GM12878 (cell line): ENCODE measurements around the gene EPO. TPM values are rescaled to one million over a fixed set of nuclear protein-coding genes. Genes with fewer than 3 reads are reported as not detected.
A peak's percentile ranks its signal among the peaks of the same experiment; 100 is the strongest.

Experiments
- BACH1 ChIP-seq: fragments of 450-650 bp; IDR thresholded peaks from 2 replicates; pipeline ENCODE4 v1.6.1; 2017; ENCODE audit warnings: mild to moderate bottlenecking, borderline replicate concordance
- BCL3 ChIP-seq: IDR thresholded peaks from 2 replicates; pipeline ENCODE4 v1.6.1; 2011; ENCODE audit warnings: borderline replicate concordance, low read depth, mild to moderate bottlenecking, moderate library complexity, low read length; ENCODE audit not compliant: insufficient read depth, poor library complexity, severe bottlenecking
- CBX3 ChIP-seq: fragments of 200-600 bp; sonication (generic); IDR thresholded peaks from 2 replicates; pipeline ENCODE4 v1.6.1; 2016; ENCODE audit warnings: low read depth, borderline replicate concordance
- CHD2 ChIP-seq: IDR thresholded peaks from 2 replicates; pipeline ENCODE4 v1.6.1; 2011; ENCODE audit warnings: low read depth, low read length, improper control_type of control experiment, borderline replicate concordance
- EED ChIP-seq: sonication (generic); IDR thresholded peaks from 2 replicates; pipeline ENCODE4 v1.6.1; 2016; ENCODE audit warnings: antibody characterized with exemption, low read depth
- HDAC6 ChIP-seq: fragments of 200-600 bp; sonication (generic); IDR thresholded peaks from one replicate; pipeline ENCODE4 v1.8.0; 2017; ENCODE audit warnings: antibody characterized with exemption; ENCODE audit not compliant: unreplicated experiment
- MLLT1 ChIP-seq: fragments of 450-650 bp; IDR thresholded peaks from 2 replicates; pipeline ENCODE4 v1.6.1; 2016; ENCODE audit warnings: mild to moderate bottlenecking
- RELB ChIP-seq: fragments of 450-650 bp; IDR thresholded peaks from 2 replicates; pipeline ENCODE4 v1.6.1; 2017; ENCODE audit warnings: low read depth, mild to moderate bottlenecking, moderate library complexity
- SUPT20H ChIP-seq: IDR thresholded peaks from 2 replicates; pipeline ENCODE4 v1.6.1; 2011; ENCODE audit warnings: low read depth, mild to moderate bottlenecking, low read length, moderate library complexity, borderline replicate concordance; ENCODE audit not compliant: control insufficient read depth
- TAF1 ChIP-seq: IDR thresholded peaks from 2 replicates; pipeline ENCODE4 v1.6.1; 2011; ENCODE audit warnings: mild to moderate bottlenecking, low read depth, low read length, borderline replicate concordance
- WRNIP1 ChIP-seq: IDR thresholded peaks from 2 replicates; pipeline ENCODE4 v1.6.1; 2011; ENCODE audit warnings: low read depth, low read length, improper control_type of control experiment, borderline replicate concordance
- polyA plus RNA-seq, 11 experiments: library from polyadenylated mRNA; depleted of rRNA in 4 of 11; unstranded in 6 of 11; stranded (reverse) in 5 of 11; fragments of >200 nt; fragmentation: Nextera tagmentation in 4 of 11; fragmentation: Illumina TruSeq in 1 of 11; extraction: Ambion mirVana in 4 of 11; extraction: Trizol in 1 of 11; gene quantifications; 1 replicate in 1 of 11; 2 replicates in 10 of 11; pipeline versions ENCODE4 v1.2.1 to v1.2.3, GENCODE V29; 2011 to 2016; ENCODE audit warnings: inconsistent platforms in 2 of 11, missing spikeins in 2 of 11, low read depth in 1 of 11
- total RNA-seq, 4 experiments: library from RNA; depleted of rRNA in 3 of 4; stranded (reverse); fragments of >200 nt in 3 of 4; fragmentation: Illumina TruSeq in 1 of 4; extraction: Trizol in 1 of 4; gene quantifications; 2 replicates each; pipeline versions ENCODE4 v1.2.1 to v1.2.3, GENCODE V29; 2013 to 2021

The EPO gene
- total and polyA plus RNA-seq, 10 of the 15 experiments (the other 5 are each of a cell fraction or from before 2014, with no cell fraction given) = 0.06 to 0.19 TPM; not detected in 8

GRCh38 chr7:100675581-100676350 lies 44.5 kb upstream of the EPO start (continued):
- no peak for TF ChIP-seq WRNIP1
- TF ChIP-seq CHD2 = 0 out of 2 replicates have a peak, but pooled peaks have one; percentile 19
- no peak for TF ChIP-seq RELB
- TF ChIP-seq MLLT1 = no peak
- TF ChIP-seq SUPT20H = no peak
- peak; percentile 34; the same call in 1 of the 2 replicates for TF ChIP-seq BACH1
- TF ChIP-seq TAF1 = no peak
- TF ChIP-seq BCL3 = peak; percentile 31
- TF ChIP-seq HDAC6 = no peak
- TF ChIP-seq CBX3 = no peak
- no peak for TF ChIP-seq EED
